ENCODE measurements around the gene HBP1. TPM values are rescaled to one million over a fixed set of nuclear protein-coding genes. Genes with fewer than 3 reads are reported as not detected.

Gene HBP1
- total RNA-seq, 1 donor from 2014 or later = 39.7 TPM

- TF ChIP-seq CTCF (IDR thresholded peaks at IDR 0.05; ENCODE audit: partially characterized antibody, unreplicated experiment) = no peak
- Mint-ChIP-seq H3K27ac (ENCODE audit: unreplicated experiment) (no peak overlapping the region), H3K36me3 (ENCODE audit: unreplicated experiment) (no peaks in the 10 kb centered on the region), H3K9me3 (ENCODE audit: unreplicated experiment) (peaks cover 7% of the 10 kb centered on the region), H3K4me1 (ENCODE audit: low read depth, unreplicated experiment) (peaks cover 6% of the 10 kb centered on the region), H3K27me3 (ENCODE audit: unreplicated experiment) (peaks cover 10% of the 10 kb centered on the region), H3K4me3 (ENCODE audit: unreplicated experiment) (no peak overlapping the region)
- no peak for DNase-seq
These were observed 4.7 kb upstream of the HBP1 start for GRCh38 chr7:107164092-107164491.

GRCh38 chr7:107165341-107165740 lies 3.5 kb upstream of the HBP1 start:
- Mint-ChIP-seq H3K9me3 (ENCODE audit: unreplicated experiment) (peaks cover 11% of the 10 kb centered on the region), H3K27me3 (ENCODE audit: unreplicated experiment) (peaks cover 12% of the 10 kb centered on the region), H3K36me3 (ENCODE audit: unreplicated experiment) (no peaks in the 10 kb centered on the region), H3K27ac (ENCODE audit: unreplicated experiment) (no peak overlapping the region), H3K4me1 (ENCODE audit: low read depth, unreplicated experiment) (peaks cover 8% of the 10 kb centered on the region), H3K4me3 (ENCODE audit: unreplicated experiment) (no peak overlapping the region)
- no peak for TF ChIP-seq CTCF (IDR thresholded peaks at IDR 0.05; ENCODE audit: partially characterized antibody, unreplicated experiment)
- DNase-seq = no peak

- Mint-ChIP-seq H3K4me1 (ENCODE audit: low read depth, unreplicated experiment) (peaks cover 9% of the 10 kb centered on the region), H3K27me3 (ENCODE audit: unreplicated experiment) (peaks cover 12% of the 10 kb centered on the region), H3K27ac (ENCODE audit: unreplicated experiment) (peak overlapping the region; percentile 95), H3K36me3 (ENCODE audit: unreplicated experiment) (no peaks in the 10 kb centered on the region), H3K4me3 (ENCODE audit: unreplicated experiment) (peak overlapping the region; percentile 95), H3K9me3 (ENCODE audit: unreplicated experiment) (peaks cover 12% of the 10 kb centered on the region)
- no peak for TF ChIP-seq CTCF (IDR thresholded peaks at IDR 0.05; ENCODE audit: partially characterized antibody, unreplicated experiment)
- DNase-seq = no peak
These were observed 1.9 kb upstream of the HBP1 start for GRCh38 chr7:107166736-107167426.

GRCh38 chr7:107167483-107168232 lies 1.1 kb upstream of the HBP1 start:
- peaks cover 12% of the 10 kb centered on the region for H3K9me3 Mint-ChIP-seq (ENCODE audit: unreplicated experiment)
- no peaks in the 10 kb centered on the region for H3K36me3 Mint-ChIP-seq (ENCODE audit: unreplicated experiment)
- H3K4me1 Mint-ChIP-seq (ENCODE audit: low read depth, unreplicated experiment) = peaks cover 9% of the 10 kb centered on the region
- no peak for DNase-seq
- peaks cover 12% of the 10 kb centered on the region for H3K27me3 Mint-ChIP-seq (ENCODE audit: unreplicated experiment)
- peak; percentile 40 for TF ChIP-seq CTCF (IDR thresholded peaks at IDR 0.05; ENCODE audit: partially characterized antibody, unreplicated experiment)
- H3K4me3 Mint-ChIP-seq (ENCODE audit: unreplicated experiment) = peak overlapping the region; percentile 95
- H3K27ac Mint-ChIP-seq (ENCODE audit: unreplicated experiment) = peak overlapping the region; percentile 95

All from glutamatergic neuron (in vitro differentiated cells).